Left hindlimb (tissue), 1 donor: ENCODE results near the gene KLHL28.
"Not testable (repeated sequence)": the region's sequence is repeated elsewhere in the genome, so short reads cannot be mapped to it uniquely, and the experiment has no call there.

Experiments
- DNase-seq: peaks from one replicate; pipeline ENCODE4 v3.0.0-alpha.2; 2018

The KLHL28 gene

DNA sequence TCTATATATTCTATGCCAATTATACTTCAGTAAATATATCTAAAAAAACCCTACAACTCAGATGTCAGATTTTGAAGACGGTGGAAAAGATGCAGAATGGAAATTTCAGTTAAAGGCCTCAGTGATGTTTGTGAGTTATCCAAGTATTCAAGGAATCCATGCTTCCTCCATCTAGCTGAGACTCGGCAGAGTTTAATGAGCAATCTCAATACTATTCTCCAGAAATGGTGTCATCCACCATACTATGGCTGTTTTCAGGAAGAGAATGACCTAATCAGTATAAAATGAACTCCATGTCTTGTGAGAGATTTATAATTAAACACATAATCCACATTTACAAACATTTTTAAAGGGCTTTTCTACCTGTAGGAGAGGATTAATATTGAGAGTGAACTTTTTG lies 66.0 kb downstream of the KLHL28 start:
- DNase-seq: no peak

DNA sequence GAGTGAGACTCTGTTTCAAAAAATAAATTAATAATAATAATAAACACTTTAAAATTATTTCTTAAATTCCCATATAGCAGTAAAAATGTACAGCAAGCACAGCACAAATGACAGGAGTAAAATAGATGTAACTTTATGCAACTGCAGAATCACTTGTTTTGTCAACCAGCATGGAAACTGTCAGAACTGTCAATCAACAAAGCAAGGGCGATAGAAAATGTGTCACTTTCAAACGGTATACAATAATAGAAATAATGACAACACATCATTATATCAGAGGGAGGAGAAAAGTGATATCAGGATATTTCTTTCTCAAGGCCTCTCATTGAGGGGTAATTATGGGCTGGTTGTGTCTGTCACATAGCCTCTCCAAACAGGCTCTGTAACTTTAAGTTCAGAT lies 68.2 kb downstream of the KLHL28 start:
- no peak for DNase-seq

DNA sequence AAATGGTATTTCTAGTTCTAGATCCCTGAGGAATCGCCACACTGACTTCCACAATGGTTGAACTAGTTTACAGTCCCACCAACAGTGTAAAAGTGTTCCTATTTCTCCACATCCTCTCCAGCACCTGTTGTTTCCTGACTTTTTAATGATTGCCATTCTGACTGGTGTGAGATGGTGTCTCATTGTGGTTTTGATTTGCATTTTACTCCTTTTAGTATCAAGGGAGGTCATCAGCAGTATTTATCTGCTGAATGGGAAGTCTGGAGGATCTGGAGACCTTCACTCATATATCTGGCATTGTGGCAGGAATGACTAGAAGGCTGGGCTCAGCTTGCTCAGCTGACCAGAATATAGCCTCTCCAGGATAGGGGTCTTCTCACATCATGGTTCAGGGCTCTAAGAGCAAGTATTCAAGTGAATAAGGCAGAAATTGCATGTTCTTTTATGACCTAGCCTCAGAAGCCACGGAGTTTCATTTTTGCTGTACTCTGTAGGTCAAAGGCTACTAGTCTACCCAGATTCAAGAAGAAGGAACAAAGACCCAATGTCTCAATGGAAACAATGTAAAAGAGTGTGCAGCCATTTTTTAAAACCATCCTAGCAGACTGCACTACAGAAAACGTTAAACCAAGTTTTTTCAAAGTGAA lies 69.9 kb downstream of the KLHL28 start:
- not testable (repeated sequence) for DNase-seq

DNA sequence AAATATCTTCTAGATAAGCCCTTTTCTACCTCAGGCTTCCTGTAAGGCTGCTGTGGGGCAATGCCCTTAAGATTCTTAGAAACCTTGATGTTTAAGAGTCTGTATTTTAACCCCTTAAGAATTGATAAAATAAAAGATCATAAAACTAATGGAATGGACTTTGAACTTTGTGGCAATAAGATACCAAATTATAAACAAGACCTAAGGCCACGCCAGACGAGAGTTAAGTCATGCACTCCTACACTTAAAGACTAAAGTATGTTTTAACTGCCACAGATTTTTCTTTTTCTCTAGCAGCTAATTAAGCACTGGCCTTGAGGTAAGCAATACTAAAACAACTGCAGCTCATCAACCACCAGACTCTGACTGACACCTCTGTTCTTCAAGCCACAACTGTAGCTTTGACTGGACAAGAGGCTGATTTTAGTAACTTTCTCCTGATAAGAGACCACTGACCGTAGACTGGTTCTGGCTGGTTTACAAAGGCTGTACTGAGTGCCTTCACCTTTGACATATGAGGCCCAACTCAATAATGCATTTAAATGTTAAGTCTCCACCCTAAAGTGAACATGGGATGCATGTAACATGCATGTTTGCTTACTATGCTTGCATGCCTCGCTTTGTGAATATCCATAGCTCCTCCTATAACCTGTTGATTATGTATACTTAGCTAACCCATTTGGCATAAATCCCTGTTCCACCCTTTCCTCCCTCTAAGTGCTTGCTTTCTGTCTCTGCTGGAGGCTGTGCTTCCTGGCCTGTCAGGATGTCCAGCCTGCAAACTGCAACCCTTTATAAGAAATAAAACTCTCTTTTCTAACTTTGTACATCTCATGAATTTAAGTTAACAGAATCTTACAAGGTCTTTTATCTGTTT lies 71.9 kb downstream of the KLHL28 start:
- DNase-seq: no peak

DNA sequence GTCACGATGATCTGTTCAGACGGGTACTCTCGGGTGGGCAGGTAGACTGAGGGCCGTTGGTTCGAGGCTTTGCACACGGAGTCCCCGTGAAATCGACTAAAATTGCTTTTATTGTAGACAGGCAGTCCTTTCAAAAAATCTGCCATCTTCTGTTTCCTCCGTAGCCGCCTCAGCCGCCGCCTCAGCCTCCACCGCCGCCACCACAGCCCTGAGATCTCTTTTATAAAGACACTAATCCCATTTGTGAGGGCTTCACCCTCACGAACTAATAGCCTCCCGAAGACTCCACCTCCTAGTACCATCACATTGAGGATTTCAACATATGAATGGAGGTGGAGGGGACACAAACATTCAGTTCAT lies 74.2 kb downstream of the KLHL28 start:
- no peak for DNase-seq

DNA sequence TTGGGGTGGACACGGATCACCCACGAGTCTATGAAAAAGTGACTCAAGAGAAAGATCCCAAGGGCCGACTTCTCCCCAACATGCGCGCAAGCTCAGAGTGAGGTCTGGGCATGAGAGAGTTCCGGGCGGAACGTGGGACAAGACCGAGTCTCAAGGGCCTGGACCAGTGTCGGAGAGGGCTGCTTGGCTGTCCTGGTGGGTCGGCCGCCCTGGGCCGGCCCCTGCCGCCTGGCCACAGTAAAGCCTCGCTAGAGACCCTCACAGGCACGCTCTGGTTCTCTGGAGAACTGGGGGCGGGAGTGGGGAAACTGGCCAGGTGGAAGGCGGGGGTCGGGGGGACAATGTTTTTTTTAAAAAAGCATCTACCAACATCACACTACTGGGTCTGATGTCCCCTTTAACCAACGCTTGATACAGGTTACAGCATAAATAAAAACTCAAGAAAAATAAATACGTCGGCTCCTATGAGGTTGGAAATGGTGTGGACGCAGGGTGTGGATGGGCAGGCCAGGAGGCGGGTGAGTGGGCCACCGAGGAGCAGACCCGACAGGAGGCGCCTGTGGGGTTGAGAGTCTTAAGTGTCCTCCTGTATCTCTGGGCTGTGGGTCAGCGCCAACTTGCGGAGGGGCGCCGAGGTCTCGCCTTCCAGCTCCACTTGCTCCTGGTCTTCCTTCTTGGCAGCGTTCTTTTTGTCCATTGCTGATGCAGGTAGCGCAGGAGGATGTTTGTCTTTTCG lies 74.7 kb downstream of the KLHL28 start:
- DNase-seq: no peak

DNA sequence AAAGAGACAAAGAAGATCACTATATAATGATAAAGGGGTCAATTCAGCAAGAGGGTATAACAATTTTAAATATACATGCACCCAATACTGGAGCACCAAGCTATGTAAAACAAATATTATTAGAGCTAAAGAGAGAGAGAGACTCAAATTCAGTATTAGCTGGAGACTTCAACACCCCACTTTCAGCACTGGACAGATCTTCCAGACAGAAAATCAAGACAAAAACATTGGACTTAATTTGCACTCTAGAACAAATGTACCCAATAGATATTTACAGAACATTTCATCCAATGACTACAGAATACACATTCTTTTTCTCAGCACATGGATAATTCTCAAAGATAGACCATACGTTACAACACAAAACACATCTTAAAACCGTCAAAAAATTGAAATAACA lies 81.0 kb downstream of the KLHL28 start:
- no peak for DNase-seq
